Measurements from ENCODE around the gene GAMT.

The GAMT gene

DNA sequence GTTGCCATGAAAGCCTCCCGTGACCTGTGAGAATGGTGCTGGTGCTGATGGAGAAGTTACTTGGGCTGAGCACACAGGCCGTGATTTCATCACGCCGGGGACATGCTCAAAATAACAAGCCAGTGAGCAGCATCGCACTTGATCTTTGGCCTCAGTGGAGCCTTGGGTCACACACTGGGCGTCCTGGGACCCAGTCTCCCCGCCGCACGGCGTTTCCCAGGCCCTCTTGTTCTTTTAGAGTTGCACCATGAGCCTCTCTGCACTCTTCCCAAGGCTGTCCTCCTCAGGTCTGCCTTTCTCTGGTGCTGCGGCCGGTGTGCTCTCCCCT lies 27.1 kb downstream of the GAMT start:
- ChIA-PET CTCF (interaction anchor here (0.7 to 1.1 kb wide), 2 partner anchors 47 to 58 kb away, joined by 3 to 4 read pairs; no protein-coding TSS in a partner anchor), POLR2A (ENCODE audit: low non-redundant PET) (no interaction called here)
- TF ChIP-seq CTCF (conservative IDR thresholded peaks at IDR 0.05; ENCODE audit: low read depth): no peak
- H3K27ac ChIP-seq: peak overlapping the region; percentile 47
- no peak for DNase-seq (ENCODE audit: low spot score)

DNA sequence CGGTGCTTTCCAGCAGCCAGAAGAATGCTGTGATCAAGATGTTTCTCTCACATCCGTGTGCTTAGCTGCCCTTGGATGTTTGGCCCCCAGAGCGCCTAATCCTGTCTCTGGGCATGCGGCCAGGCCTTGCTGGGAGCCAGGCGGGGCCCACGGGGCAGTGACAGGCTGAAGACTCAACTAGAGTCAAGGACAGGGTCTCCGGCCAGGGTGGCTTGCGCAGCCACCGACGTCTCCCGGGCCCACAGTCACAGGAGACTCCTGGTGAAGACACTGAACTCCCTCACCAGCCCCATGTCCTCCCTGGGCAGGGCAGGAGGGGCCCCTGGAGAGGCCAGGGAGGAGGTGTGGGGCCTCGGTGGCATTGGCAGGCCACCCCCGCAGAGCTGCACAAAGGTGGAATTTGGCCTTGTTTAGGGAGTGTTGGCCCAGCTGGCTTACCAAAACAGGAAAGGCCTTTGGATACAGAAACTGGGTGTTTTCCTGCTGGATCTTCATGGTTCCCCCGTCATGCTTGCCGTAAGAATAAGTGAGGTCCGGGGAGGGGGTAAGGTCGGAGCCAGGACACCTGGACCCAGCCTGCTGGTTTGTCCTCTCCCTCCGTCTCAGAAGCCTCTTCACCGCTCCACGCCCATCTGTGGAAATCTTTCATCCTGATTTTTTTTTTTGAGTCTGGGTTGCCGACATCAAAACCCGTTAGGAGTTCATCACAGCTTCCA lies 27.6 kb downstream of the GAMT start:
- ChIA-PET CTCF (interaction anchor here (0.7 to 2.6 kb wide), 3 partner anchors 47 to 94 kb away, joined by 3 to 12 read pairs (median 4); no protein-coding TSS in a partner anchor), POLR2A (ENCODE audit: low non-redundant PET) (no interaction called here)
- H3K27ac ChIP-seq: peak overlapping the region; percentile 47
- TF ChIP-seq CTCF (conservative IDR thresholded peaks at IDR 0.05; ENCODE audit: low read depth): no peak
- no peak for DNase-seq (ENCODE audit: low spot score)

DNA sequence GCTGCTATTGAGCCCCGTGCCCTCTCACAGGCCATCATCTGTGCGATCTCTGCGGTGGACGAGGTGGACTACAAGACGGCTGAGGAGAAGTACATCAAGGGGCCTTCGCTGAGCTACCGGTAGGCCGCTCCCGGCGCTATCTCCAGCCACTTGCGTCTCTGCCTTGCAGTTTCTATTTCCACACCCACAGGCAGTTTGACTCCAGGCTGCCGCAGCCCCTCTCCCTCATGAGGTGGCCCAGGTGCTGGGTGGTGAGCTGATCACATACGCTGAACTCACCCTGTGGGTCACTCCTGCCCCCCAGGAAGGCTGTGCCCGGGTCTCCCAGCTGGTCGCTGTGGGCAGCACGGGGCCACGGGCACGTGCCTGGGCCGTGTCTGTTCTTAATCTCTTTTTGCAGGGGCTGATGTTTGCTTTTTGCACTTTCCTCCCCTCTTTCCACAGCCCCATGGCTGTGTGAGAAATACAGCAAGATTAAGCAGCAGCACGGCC lies 28.3 kb downstream of the GAMT start:
- TF ChIP-seq CTCF (conservative IDR thresholded peaks at IDR 0.05; ENCODE audit: low read depth): no peak
- H3K27ac ChIP-seq: peak overlapping the region; percentile 47
- no peak for DNase-seq (ENCODE audit: low spot score)
- ChIA-PET POLR2A (ENCODE audit: low non-redundant PET) (no interaction called here), CTCF (interaction anchor here (0.7 to 2.6 kb wide), 3 partner anchors 56 to 93 kb away, joined by 3 to 12 read pairs (median 3); no protein-coding TSS in a partner anchor)

DNA sequence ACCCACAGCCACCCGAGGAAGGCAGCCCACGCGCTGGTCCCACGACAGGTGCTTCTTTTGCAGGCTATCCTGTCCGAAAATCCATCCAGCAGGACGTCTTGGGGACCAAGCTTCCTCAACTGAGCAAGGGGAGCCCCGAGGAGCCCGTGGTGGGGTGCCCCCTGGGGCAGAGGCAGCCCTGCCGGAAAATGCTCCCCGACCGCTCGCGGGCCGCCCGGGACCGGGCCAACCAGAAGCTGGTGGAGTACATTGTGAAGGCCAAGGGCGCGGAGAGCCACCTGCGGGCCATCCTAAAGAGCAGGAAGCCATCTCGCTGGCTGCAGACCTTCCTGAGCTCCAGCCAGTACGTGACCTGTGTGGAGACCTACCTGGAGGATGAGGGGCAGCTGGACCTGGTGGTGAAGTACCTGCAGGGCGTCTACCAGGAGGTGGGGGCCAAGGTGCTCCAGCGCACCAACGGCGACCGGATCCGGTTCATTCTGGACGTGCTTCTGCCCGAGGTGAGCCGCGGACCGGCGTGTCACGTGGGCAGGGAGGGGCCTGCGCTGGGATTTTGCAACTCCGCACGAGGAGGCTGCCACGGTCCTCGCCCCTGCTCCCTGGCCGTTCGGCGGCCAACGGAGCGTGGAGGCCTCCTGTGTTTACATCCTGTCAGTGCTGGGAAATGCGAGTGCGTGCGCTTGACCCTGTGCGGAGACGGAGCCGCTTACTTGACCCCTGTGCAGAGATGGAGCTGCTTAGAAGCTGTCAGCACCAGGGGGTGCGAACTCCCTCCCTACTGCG lies 30.6 kb downstream of the GAMT start:
- CTCF ChIA-PET: interaction anchor here (1.1 to 2.6 kb wide), 2 partner anchors 57 to 91 kb away, joined by 5 to 12 read pairs; no protein-coding TSS in a partner anchor
- no peak overlapping the region for H3K27ac ChIP-seq
- TF ChIP-seq CTCF (conservative IDR thresholded peaks at IDR 0.05; ENCODE audit: low read depth): no peak
- POLR2A ChIA-PET (ENCODE audit: low non-redundant PET): interaction anchor here (0.5 kb wide), 1 partner anchor 45 kb away, joined by 3 read pairs; no protein-coding TSS in a partner anchor
- no peak for DNase-seq (ENCODE audit: low spot score)

DNA sequence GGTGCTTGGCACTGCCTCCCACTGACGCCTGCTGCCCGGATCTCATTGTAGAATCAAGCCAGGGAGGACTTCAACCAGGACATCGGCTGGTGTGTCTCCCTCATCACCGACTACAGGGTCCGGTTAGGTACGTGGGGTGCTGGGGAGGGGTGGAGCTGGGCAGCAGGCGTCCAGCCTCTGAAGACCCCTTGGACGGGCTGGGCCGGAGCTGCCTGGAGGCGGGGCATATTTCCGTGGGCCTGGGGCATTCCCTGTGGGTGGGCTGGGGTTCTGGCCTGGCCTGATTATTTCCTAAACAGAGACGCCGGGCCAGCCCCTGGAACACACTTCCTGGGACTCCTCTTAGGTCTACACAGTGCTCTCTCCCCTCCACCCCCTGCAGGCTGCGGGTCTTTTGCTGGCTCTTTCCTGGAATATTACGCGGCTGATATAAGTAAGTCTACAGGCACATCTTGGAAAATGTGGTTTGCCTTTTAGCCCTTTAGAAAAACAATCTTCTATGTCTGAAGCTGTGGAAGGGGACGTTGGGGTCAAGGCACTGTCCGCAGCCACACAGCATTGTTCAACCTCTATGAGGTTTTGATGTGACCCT lies 32.0 kb downstream of the GAMT start:
- ChIA-PET POLR2A (ENCODE audit: low non-redundant PET) (no interaction called here), CTCF (interaction anchor here (0.6 kb wide), 1 partner anchor 96 kb away, joined by 3 read pairs; no protein-coding TSS in a partner anchor)
- no peak for TF ChIP-seq CTCF (conservative IDR thresholded peaks at IDR 0.05; ENCODE audit: low read depth)
- no peak for DNase-seq (ENCODE audit: low spot score)
- H3K27ac ChIP-seq: no peak overlapping the region
